ENCODE results near the gene TTYH2. TPM values are rescaled to one million over a fixed set of nuclear protein-coding genes. Genes with fewer than 3 reads are reported as not detected.

The TTYH2 gene
- total RNA-seq, 1 donor from 2014 or later, result 3.4 TPM

DNA sequence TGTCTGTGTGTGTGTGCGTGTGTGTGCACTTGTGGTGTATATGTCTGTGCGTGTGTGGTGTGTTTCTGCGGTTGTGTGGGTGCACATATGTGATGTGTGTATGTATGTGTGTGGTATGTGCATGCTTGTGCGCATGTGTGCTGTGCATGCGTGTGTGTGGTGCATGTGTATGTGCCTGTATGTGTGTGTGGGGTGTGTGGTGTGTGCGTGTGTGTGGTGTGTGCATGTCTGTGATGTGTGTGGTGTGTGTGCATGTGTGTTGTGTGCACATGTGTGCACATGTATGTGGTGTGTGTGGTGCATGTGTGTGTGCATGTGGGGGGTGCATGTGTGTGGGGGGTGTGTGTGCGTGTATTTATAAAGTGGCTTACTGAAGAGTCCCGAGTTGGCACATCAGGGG is 37.7 kb downstream of the TTYH2 start:
- no peak for TF ChIP-seq POLR2A (IDR thresholded peaks at IDR 0.05)
- TF ChIP-seq POLR2AphosphoS5 (IDR thresholded peaks at IDR 0.05; ENCODE audit: insufficient read depth in 1 of 2, low read depth in 1 of 2), result no peak
- TF ChIP-seq, protein P1, sequence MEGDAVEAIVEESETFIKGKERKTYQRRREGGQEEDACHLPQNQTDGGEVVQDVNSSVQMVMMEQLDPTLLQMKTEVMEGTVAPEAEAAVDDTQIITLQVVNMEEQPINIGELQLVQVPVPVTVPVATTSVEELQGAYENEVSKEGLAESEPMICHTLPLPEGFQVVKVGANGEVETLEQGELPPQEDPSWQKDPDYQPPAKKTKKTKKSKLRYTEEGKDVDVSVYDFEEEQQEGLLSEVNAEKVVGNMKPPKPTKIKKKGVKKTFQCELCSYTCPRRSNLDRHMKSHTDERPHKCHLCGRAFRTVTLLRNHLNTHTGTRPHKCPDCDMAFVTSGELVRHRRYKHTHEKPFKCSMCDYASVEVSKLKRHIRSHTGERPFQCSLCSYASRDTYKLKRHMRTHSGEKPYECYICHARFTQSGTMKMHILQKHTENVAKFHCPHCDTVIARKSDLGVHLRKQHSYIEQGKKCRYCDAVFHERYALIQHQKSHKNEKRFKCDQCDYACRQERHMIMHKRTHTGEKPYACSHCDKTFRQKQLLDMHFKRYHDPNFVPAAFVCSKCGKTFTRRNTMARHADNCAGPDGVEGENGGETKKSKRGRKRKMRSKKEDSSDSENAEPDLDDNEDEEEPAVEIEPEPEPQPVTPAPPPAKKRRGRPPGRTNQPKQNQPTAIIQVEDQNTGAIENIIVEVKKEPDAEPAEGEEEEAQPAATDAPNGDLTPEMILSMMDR (IDR thresholded peaks at IDR 0.05), result no peak
- H3K27ac ChIP-seq, result no peak overlapping the region
- H3K27me3 ChIP-seq, result no peaks in the 10 kb centered on the region
- no peak overlapping the region for H3K4me3 ChIP-seq
- no peak for DNase-seq (ENCODE audit: extremely low spot score in 2 of 2)
- H3K4me1 ChIP-seq, result no peaks in the 10 kb centered on the region
- no peaks in the 10 kb centered on the region for H3K36me3 ChIP-seq
- intact Hi-C loops (cut with DNase I), result no loop called here
- no peaks in the 10 kb centered on the region for H3K9me3 ChIP-seq

DNA sequence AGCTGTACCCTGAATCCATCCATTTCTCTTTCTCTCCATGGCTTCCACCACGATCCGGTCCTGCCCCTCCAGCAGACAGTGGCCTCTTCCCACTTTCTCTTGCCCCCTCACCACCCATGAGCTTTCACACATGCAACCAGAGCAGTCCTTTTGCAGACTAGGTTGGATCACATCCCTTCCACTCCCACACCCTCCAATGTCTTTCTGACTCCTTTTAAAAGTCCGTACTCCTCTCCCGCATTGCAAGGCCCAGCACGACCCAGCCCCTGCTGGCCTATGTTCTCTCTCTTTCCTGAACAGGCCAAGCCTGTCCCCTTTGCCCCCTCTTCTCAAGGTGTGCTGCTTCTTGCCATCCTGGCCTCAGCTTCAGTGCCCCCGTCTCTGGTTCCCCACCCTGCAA is 38.2 kb downstream of the TTYH2 start:
- Histone ChIP-seq H3K27me3 (no peaks in the 10 kb centered on the region), H3K27ac (no peak overlapping the region), H3K9me3 (no peaks in the 10 kb centered on the region), H3K36me3 (no peaks in the 10 kb centered on the region), H3K4me3 (no peak overlapping the region), H3K4me1 (no peaks in the 10 kb centered on the region)
- TF ChIP-seq POLR2A (IDR thresholded peaks at IDR 0.05), result no peak
- TF ChIP-seq, protein P1 (IDR thresholded peaks at IDR 0.05), result no peak
- TF ChIP-seq POLR2AphosphoS5 (IDR thresholded peaks at IDR 0.05; ENCODE audit: insufficient read depth in 1 of 2, low read depth in 1 of 2), result no peak
- intact Hi-C loops (cut with DNase I), result no loop called here
- DNase-seq (ENCODE audit: extremely low spot score in 2 of 2), result no peak

DNA sequence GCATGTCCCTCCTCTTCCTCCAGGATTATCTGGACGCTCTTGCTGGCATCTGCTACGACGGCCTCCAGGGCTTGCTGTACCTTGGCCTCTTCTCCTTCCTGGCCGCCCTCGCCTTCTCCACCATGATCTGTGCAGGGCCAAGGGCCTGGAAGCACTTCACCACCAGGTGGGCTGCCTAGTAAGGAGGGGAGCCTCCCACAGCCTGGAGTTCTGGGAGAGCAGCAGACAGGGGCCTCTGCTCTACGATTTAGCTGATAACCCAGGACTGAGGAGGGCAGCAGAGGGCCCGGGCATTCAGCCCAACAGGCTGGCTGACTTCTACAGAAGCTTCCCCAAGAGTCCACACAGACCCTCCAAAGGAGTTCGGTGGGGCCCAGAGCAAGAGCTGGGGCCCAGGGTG is 38.8 kb downstream of the TTYH2 start:
- TF ChIP-seq POLR2AphosphoS5 (IDR thresholded peaks at IDR 0.05; ENCODE audit: insufficient read depth in 1 of 2, low read depth in 1 of 2), result no peak
- TF ChIP-seq, protein P1 (IDR thresholded peaks at IDR 0.05), result no peak
- TF ChIP-seq POLR2A (IDR thresholded peaks at IDR 0.05), result no peak
- intact Hi-C loops (cut with DNase I), result no loop called here
- no peak for DNase-seq (ENCODE audit: extremely low spot score in 2 of 2)
- Histone ChIP-seq H3K27me3 (no peaks in the 10 kb centered on the region), H3K4me1 (no peaks in the 10 kb centered on the region), H3K4me3 (no peak overlapping the region), H3K9me3 (no peaks in the 10 kb centered on the region), H3K27ac (no peak overlapping the region), H3K36me3 (no peaks in the 10 kb centered on the region)

DNA sequence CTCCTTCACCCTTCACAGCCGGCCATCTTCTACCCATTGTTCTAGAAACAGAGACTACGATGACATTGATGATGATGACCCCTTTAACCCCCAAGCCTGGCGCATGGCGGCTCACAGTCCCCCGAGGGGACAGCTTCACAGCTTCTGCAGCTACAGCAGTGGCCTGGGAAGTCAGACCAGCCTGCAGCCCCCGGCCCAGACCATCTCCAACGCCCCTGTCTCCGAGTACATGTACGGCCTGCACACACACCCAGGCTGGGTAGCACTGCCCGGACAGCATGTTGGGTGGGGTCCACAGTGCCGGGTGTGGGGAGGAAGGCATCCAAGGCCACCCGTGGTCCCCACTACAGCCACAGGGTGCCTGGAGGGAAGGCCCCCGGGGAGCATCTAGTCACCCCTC is 39.7 kb downstream of the TTYH2 start:
- no peaks in the 10 kb centered on the region for H3K36me3 ChIP-seq

DNA sequence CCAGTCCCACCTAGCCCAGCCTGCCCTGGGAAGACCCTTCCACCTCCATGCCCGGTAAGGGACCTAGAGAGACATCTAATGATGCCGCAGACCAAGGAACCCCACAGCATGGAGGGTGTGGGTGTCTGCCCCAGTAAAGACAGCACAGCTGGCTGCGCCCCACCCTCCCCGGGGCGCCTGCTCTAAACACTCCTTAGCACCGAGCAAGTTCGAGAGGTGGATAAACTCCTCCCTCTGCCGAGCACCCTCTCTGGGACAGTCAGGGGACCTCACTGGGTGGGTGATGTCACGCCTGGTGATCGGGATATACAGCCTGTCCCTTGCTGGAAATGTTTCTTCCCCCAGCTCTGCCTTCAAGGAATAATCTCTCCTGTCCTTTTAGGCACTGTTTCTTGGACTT is 43.9 kb downstream of the TTYH2 start:
- DNase-seq (ENCODE audit: extremely low spot score in 2 of 2), result no peak
- Histone ChIP-seq H3K27me3 (no peaks in the 10 kb centered on the region), H3K9me3 (no peaks in the 10 kb centered on the region), H3K4me1 (no peaks in the 10 kb centered on the region), H3K36me3 (no peaks in the 10 kb centered on the region), H3K27ac (no peak overlapping the region), H3K4me3 (no peak overlapping the region)
- TF ChIP-seq, protein P1 (IDR thresholded peaks at IDR 0.05), result no peak
- TF ChIP-seq POLR2A (IDR thresholded peaks at IDR 0.05) (no peak), POLR2AphosphoS5 (IDR thresholded peaks at IDR 0.05; ENCODE audit: insufficient read depth in 1 of 2, low read depth in 1 of 2) (no peak)
- intact Hi-C loops (cut with DNase I), result no loop called here

More for the DNA sequence above, 39.7 kb downstream of the TTYH2 start:
- DNase-seq (ENCODE audit: extremely low spot score in 2 of 2), result no peak
- H3K9me3 ChIP-seq, result no peaks in the 10 kb centered on the region
- H3K4me1 ChIP-seq, result no peaks in the 10 kb centered on the region
- no peaks in the 10 kb centered on the region for H3K27me3 ChIP-seq
- TF ChIP-seq POLR2A (IDR thresholded peaks at IDR 0.05) (no peak), POLR2AphosphoS5 (IDR thresholded peaks at IDR 0.05; ENCODE audit: insufficient read depth in 1 of 2, low read depth in 1 of 2) (no peak)
- TF ChIP-seq, protein P1 (IDR thresholded peaks at IDR 0.05), result no peak
- intact Hi-C loops (cut with DNase I), result no loop called here
- no peak overlapping the region for H3K27ac ChIP-seq
- H3K4me3 ChIP-seq, result no peak overlapping the region

All from vagina (tissue), 2 donors.